Panc1 (cell line): ENCODE results near the gene KRTAP26-1. TPM values are rescaled to one million over a fixed set of nuclear protein-coding genes. Genes with fewer than 3 reads are reported as not detected.

Experiments
- total RNA-seq: library from RNA; stranded (reverse); gene quantifications from one replicate; pipeline ENCODE4 v1.2.1, GENCODE V29; 2021; ENCODE audit not compliant: unreplicated experiment

The KRTAP26-1 gene
- total RNA-seq, 1 experiment from 2014 or later: not detected

Other genes starting within 250 kb of the KRTAP26-1 start
- gene CLDN17, start 153.5 kb downstream of the KRTAP26-1 start, total RNA-seq: not detected
- gene CLDN8, start 104.2 kb downstream of the KRTAP26-1 start, total RNA-seq: not detected
- not detected for gene KRTAP24-1, start 37.4 kb downstream of the KRTAP26-1 start, total RNA-seq
- not detected for gene KRTAP25-1, start 30.8 kb downstream of the KRTAP26-1 start, total RNA-seq
- not detected for gene KRTAP27-1, start 17.4 kb upstream of the KRTAP26-1 start, total RNA-seq
- gene KRTAP23-1, start 28.3 kb upstream of the KRTAP26-1 start, total RNA-seq: not detected
- gene KRTAP13-2, start 52.0 kb upstream of the KRTAP26-1 start, total RNA-seq: not detected
- not detected for gene KRTAP13-1, start 75.7 kb upstream of the KRTAP26-1 start, total RNA-seq
- not detected for gene KRTAP13-3, start 105.6 kb upstream of the KRTAP26-1 start, total RNA-seq
- gene KRTAP13-4, start 109.9 kb upstream of the KRTAP26-1 start, total RNA-seq: not detected
- not detected for gene KRTAP15-1, start 120.0 kb upstream of the KRTAP26-1 start, total RNA-seq
- gene KRTAP19-1, start 160.1 kb upstream of the KRTAP26-1 start, total RNA-seq: not detected
- not detected for gene KRTAP19-2, start 167.1 kb upstream of the KRTAP26-1 start, total RNA-seq
- not detected for gene KRTAP19-3, start 171.7 kb upstream of the KRTAP26-1 start, total RNA-seq
- gene KRTAP19-4, start 176.8 kb upstream of the KRTAP26-1 start, total RNA-seq: not detected
- not detected for gene KRTAP19-5, start 181.8 kb upstream of the KRTAP26-1 start, total RNA-seq
- gene KRTAP19-6, start 221.5 kb upstream of the KRTAP26-1 start, total RNA-seq: not detected
- not detected for gene KRTAP19-7, start 241.0 kb upstream of the KRTAP26-1 start, total RNA-seq